HepG2 (cell line): Measurements from ENCODE around the gene ZNF511. TPM values are rescaled to one million over a fixed set of nuclear protein-coding genes. Genes with fewer than 3 reads are reported as not detected.

Experiments
- ATAC-seq: fragments of 200-7000 bp; cut with Tn5 transposase; 3 replicates; pipeline ENCODE4 v1.9.1; 2020; ENCODE audit warnings: mild to moderate bottlenecking, moderate library complexity
- BruUV-seq: library from RNA; stranded (reverse); fragments of 400-500 nt; replicated peaks from 2 replicates; lab custom pipeline; 2021; lab: Mats Ljungman, UMichigan
- CTCF ChIA-PET: fragments of 300-600 bp; formaldehyde crosslinking; extraction: SDS; loops from one replicate; lab custom pipeline; 2021; ENCODE audit warnings: low total read pairs, inconsistent platforms, low intra/inter-chr PET ratio; lab: Yijun Ruan, JAX
- POLR2A ChIA-PET: fragments of 350-600 bp; sonication (Branson Sonifier 250); formaldehyde crosslinking; loops from one replicate; lab custom pipeline; 2020; ENCODE audit warnings: antibody characterized with exemption, inconsistent platforms; lab: Yijun Ruan, JAX
- DNase-seq: peaks from one replicate; pipeline ENCODE4 v3.0.0-alpha.2; 2015; ENCODE audit warnings: low spot score
- FAIRE-seq: peaks from 3 replicates; lab custom pipeline; 2011; peaks lifted over from hg19 to GRCh38; lab: Jason Lieb, UNC
- H2AFZ ChIP-seq: one replicate; pipeline ENCODE4 v1.6.1; 2011; ENCODE audit warnings: low read length, inconsistent platforms
- H3K27ac ChIP-seq: fragments of 300-600 bp; 3 replicates; pipeline ENCODE4 v1.8.0; 2011; ENCODE audit warnings: mixed run types, mild to moderate bottlenecking, mixed read lengths, low read length, inconsistent platforms; ENCODE audit not compliant: insufficient read depth; ENCODE audit errors: extremely low read length
- H3K27me3 ChIP-seq, 2 experiments: fragments of 200-600 bp in 1 of 2; 2 replicates in 1 of 2; 3 replicates in 1 of 2; pipeline versions ENCODE4 v1.6.0 to v1.8.0; 2011; ENCODE audit warnings: low read length in 2 of 2, mild to moderate bottlenecking in 2 of 2, moderate library complexity in 2 of 2, inconsistent platforms in 1 of 2; ENCODE audit not compliant: insufficient read depth in 2 of 2, control insufficient read depth in 1 of 2
- H3K36me3 ChIP-seq, 2 experiments: fragments of 200-600 bp in 1 of 2; replicated peaks in 1 of 2; 2 replicates in 1 of 2; 3 replicates in 1 of 2; pipeline versions ENCODE4 v1.5.1 to v1.8.0; 2011; ENCODE audit warnings: low read length in 2 of 2, inconsistent platforms in 1 of 2; ENCODE audit not compliant: insufficient read depth in 2 of 2, control insufficient read depth in 1 of 2
- H3K4me1 ChIP-seq: 2 replicates; pipeline ENCODE4 v1.5.1; 2012; ENCODE audit warnings: low read length, inconsistent platforms; ENCODE audit not compliant: insufficient read depth
- H3K4me2 ChIP-seq: 2 replicates; pipeline ENCODE4 v1.6.0; 2011; ENCODE audit warnings: low read depth, low read length, inconsistent platforms
- H3K4me3 ChIP-seq, 3 experiments: fragments of 200-600 bp in 1 of 3; sonication (generic), shearing (Covaris generic) in 1 of 3; replicated peaks in 1 of 3; 2 replicates each; pipeline ENCODE4 v1.5.1; 2011 to 2016; ENCODE audit warnings: low read length in 3 of 3, inconsistent platforms in 2 of 3, low read depth in 2 of 3, mild to moderate bottlenecking in 2 of 3, control low read depth in 1 of 3, mixed read lengths in 1 of 3; ENCODE audit not compliant: insufficient read depth in 1 of 3
- H3K79me2 ChIP-seq: one replicate; pipeline ENCODE4 v1.6.1; 2011; ENCODE audit warnings: low read length, inconsistent platforms; ENCODE audit not compliant: insufficient read depth
- H3K9ac ChIP-seq: 2 replicates; pipeline ENCODE4 v1.6.0; 2011; ENCODE audit warnings: mild to moderate bottlenecking, low read depth, low read length, inconsistent platforms; ENCODE audit not compliant: insufficient read depth
- H3K9me3 ChIP-seq: 2 replicates; pipeline ENCODE4 v1.5.1; 2012; ENCODE audit warnings: mild to moderate bottlenecking, low read length
- H4K20me1 ChIP-seq: 2 replicates; pipeline ENCODE4 v1.6.0; 2011; ENCODE audit warnings: inconsistent platforms, mild to moderate bottlenecking, low read length, moderate library complexity; ENCODE audit not compliant: insufficient read depth
- AGO1 ChIP-seq: fragments of 200-400 bp; formaldehyde crosslinking; IDR thresholded peaks from 2 replicates; pipeline ENCODE4 v1.6.1; 2017; ENCODE audit warnings: mild to moderate bottlenecking, low read depth, low read length, moderate library complexity; ENCODE audit not compliant: poor library complexity, severe bottlenecking
- AKAP8 ChIP-seq: sonication (generic); formaldehyde crosslinking; IDR thresholded peaks from 2 replicates; pipeline ENCODE4 v1.5.1; 2020; ENCODE audit warnings: mild to moderate bottlenecking, missing genetic modification reagents
- ATF7-NPFF ChIP-seq: sonication (generic); formaldehyde crosslinking; IDR thresholded peaks from 2 replicates; pipeline ENCODE4 v1.8.1; 2023; ENCODE audit warnings: mild to moderate bottlenecking, low read depth, missing genetic modification reagents, moderate library complexity
- HCFC1 ChIP-seq: fragments of 150-350 bp; IDR thresholded peaks from 2 replicates; pipeline ENCODE4 v1.6.1; 2014; ENCODE audit warnings: low read depth, low read length
- HDAC2 ChIP-seq: sonication (generic); formaldehyde crosslinking; IDR thresholded peaks from 2 replicates; pipeline ENCODE4 v1.4.0; 2020; ENCODE audit warnings: missing genetic modification reagents
- KDM5B ChIP-seq: sonication (generic); formaldehyde crosslinking; IDR thresholded peaks from 2 replicates; pipeline ENCODE4 v1.4.0; 2020; ENCODE audit warnings: missing genetic modification reagents, mild to moderate bottlenecking, borderline replicate concordance
- PRMT3 ChIP-seq: sonication (generic); formaldehyde crosslinking; IDR thresholded peaks from 2 replicates; pipeline ENCODE4 v1.8.1; 2022; ENCODE audit warnings: low read depth, mild to moderate bottlenecking, moderate library complexity, missing genetic modification reagents, borderline replicate concordance
- SRSF1 ChIP-seq: fragments of 200-400 bp; formaldehyde crosslinking; optimal IDR thresholded peaks from 2 replicates; pipeline ENCODE3; 2017; ENCODE audit warnings: mild to moderate bottlenecking, low read depth, low read length, moderate library complexity
- TMF1 ChIP-seq: sonication (generic); formaldehyde crosslinking; IDR thresholded peaks from 2 replicates; pipeline ENCODE4 v1.8.1; 2022; ENCODE audit warnings: low read depth, missing genetic modification reagents
- ZFP1 ChIP-seq: IDR thresholded peaks from 2 replicates; pipeline ENCODE4 v1.6.1; 2016
- ZKSCAN5 ChIP-seq: sonication (generic); formaldehyde crosslinking; IDR thresholded peaks from 2 replicates; pipeline ENCODE4 v1.5.1; 2020; ENCODE audit warnings: mild to moderate bottlenecking, missing genetic modification reagents
- ZMYM4 ChIP-seq: sonication (generic); formaldehyde crosslinking; IDR thresholded peaks from 2 replicates; pipeline ENCODE4 v1.8.1; 2023; ENCODE audit warnings: mild to moderate bottlenecking, missing genetic modification reagents
- ZNF431 ChIP-seq: sonication (generic); formaldehyde crosslinking; IDR thresholded peaks from 2 replicates; pipeline ENCODE4 v1.9.0; 2022; ENCODE audit warnings: missing genetic modification reagents, low read depth, mild to moderate bottlenecking, borderline replicate concordance
- ZNF644 ChIP-seq: IDR thresholded peaks from 2 replicates; pipeline ENCODE4 v1.6.1; 2016; ENCODE audit warnings: low read depth
- WGBS: methylation state at CpG from one replicate; pipeline ENCODE4 v1.1.6; 2017; ENCODE audit warnings: low lambda C conversion rate; 5-methylcytosine and 5-hydroxymethylcytosine counted together
- in situ Hi-C: cut with HindIII; loops from 2 replicates; pipeline ENCODE4 v1.10.0; 2017; ENCODE audit warnings: low pct_unique_long_range_greater_than_20kb; ENCODE audit not compliant: extremely low pct_ligation_motif_present
- intact Hi-C: fragments of 100-400 bp; cut with micrococcal nuclease; formaldehyde crosslinking; loops from one replicate; pipeline ENCODE4 v1.10.0; 2022; ENCODE audit not compliant: unreplicated experiment
- polyA plus RNA-seq, 8 experiments: library from polyadenylated mRNA; depleted of rRNA in 3 of 8; stranded (reverse) in 7 of 8; unstranded in 1 of 8; fragments of >200 nt; fragmentation: Illumina TruSeq in 4 of 8; extraction: Trizol in 4 of 8; gene quantifications; 2 replicates each; pipeline versions ENCODE4 v1.2.1 to v1.2.3, GENCODE V29; 2011 to 2016; ENCODE audit warnings: low read depth in 4 of 8, missing spikeins in 1 of 8, mixed read lengths in 1 of 8; ENCODE audit not compliant: insufficient read depth in 1 of 8
- total RNA-seq, 5 experiments: library from RNA; depleted of rRNA; stranded (reverse); fragments of >200 nt; fragmentation: Illumina TruSeq; extraction: Trizol; gene quantifications; 2 replicates each; pipeline ENCODE4 v1.2.3, GENCODE V29; 2016; ENCODE audit warnings: low read depth in 1 of 5
- TF ChIP-seq, protein P1 (sequence below): sonication (generic); formaldehyde crosslinking; IDR thresholded peaks from 2 replicates; pipeline ENCODE4 v1.8.1; 2022; ENCODE audit warnings: low read depth, mild to moderate bottlenecking, missing genetic modification reagents
- TF ChIP-seq, protein P2 (sequence below): sonication (generic); formaldehyde crosslinking; conservative IDR thresholded peaks from 2 replicates; pipeline ENCODE4 v1.4.0; 2020; ENCODE audit warnings: missing genetic modification reagents
- TF ChIP-seq, protein P3 (sequence below): sonication (generic); IDR thresholded peaks from 2 replicates; pipeline ENCODE4 v1.6.1; 2016; ENCODE audit warnings: low read depth, borderline replicate concordance
- TF ChIP-seq, protein P4 (sequence below): sonication (generic); formaldehyde crosslinking; IDR thresholded peaks from 2 replicates; pipeline ENCODE4 v1.8.0; 2022; ENCODE audit warnings: missing genetic modification reagents, low read depth, mild to moderate bottlenecking, borderline replicate concordance
- TF ChIP-seq, protein P5 (sequence below): IDR thresholded peaks from 2 replicates; pipeline ENCODE4 v1.6.1; 2012; ENCODE audit warnings: inconsistent platforms

The ZNF511 gene
- total and polyA plus RNA-seq, 2 of the 13 experiments (the other 11 are each of a cell fraction or from before 2014, with no cell fraction given), result 35.6 to 66.4 TPM

DNA sequence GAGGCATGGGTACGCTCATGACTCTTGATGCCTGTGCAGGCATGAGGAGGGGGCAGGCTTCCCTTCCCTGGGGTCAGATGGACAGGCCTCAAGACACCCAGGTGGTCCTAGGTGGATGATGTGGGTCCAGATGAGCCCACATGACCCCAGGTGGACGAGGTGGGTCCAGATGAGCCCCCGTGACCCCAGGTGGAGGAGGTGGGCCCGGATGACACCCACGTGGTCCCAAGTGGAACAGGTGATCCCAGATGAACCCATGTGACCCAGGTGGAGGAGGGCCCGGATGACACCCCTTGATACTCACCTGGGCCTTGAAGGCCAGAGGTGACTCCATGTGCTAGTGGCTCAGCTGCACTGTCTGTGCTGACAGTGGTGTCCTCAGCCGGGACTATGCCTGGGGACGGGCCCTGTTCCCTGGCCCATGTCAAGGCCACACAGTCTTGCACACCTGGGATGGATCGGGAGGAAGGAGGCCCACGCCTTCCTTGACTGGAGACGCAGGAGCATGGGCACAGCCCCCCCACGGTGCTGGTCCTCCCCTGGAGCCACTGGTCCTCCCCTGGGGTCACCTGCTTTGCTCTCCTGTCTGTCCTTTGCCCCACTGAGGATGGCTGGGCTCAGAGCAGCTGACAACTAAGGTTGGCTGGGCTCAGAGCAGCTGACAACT lies 41.7 kb downstream of the ZNF511 start (continued):
- TF ChIP-seq AGO1, result peak; percentile 60
- TF ChIP-seq, protein P1, sequence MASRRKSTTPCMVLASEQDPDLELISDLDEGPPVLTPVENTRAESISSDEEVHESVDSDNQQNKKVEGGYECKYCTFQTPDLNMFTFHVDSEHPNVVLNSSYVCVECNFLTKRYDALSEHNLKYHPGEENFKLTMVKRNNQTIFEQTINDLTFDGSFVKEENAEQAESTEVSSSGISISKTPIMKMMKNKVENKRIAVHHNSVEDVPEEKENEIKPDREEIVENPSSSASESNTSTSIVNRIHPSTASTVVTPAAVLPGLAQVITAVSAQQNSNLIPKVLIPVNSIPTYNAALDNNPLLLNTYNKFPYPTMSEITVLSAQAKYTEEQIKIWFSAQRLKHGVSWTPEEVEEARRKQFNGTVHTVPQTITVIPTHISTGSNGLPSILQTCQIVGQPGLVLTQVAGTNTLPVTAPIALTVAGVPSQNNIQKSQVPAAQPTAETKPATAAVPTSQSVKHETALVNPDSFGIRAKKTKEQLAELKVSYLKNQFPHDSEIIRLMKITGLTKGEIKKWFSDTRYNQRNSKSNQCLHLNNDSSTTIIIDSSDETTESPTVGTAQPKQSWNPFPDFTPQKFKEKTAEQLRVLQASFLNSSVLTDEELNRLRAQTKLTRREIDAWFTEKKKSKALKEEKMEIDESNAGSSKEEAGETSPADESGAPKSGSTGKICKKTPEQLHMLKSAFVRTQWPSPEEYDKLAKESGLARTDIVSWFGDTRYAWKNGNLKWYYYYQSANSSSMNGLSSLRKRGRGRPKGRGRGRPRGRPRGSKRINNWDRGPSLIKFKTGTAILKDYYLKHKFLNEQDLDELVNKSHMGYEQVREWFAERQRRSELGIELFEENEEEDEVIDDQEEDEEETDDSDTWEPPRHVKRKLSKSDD (CRISPR knock-in tag), result no peak
- no peak for TF ChIP-seq KDM5B (CRISPR knock-in tag)
- no peak for TF ChIP-seq PRMT3 (CRISPR knock-in tag)

DNA sequence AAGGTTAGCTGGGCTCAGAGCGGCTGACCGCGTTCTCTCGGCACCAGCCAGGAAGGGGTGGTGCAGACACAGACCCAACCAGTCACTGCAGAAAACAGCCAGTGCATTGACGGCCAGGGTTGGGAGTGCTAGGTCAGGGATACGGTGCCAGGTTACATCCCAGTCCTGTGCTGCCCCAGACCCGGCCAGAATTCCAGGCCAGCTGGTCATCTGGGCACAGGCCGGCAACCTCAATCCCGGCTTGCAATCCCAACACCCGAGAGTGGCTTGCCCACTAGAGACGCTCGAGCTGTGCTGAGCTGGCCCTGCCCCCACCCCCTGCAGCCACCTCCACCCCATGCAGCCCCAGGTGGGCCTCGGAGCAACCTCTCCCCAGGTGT lies 42.2 kb downstream of the ZNF511 start:
- Histone ChIP-seq H4K20me1 (peaks cover 13% of the 10 kb centered on the region; the same call in 1 of the 2 replicates), H3K9ac (no peak overlapping the region), H3K9me3 (no peaks in the 10 kb centered on the region), H2AFZ (no peak overlapping the region), H3K36me3 (peaks cover 3 to 12% of the 10 kb centered on the region in 2 experiments; a peak in 3 of 5 replicates), H3K4me2 (no peak overlapping the region), H3K27me3 (no peaks in the 10 kb centered on the region), H3K27ac (no peak overlapping the region), H3K4me3 (no peak overlapping the region), H3K79me2 (no peaks in the 10 kb centered on the region), H3K4me1 (peaks cover 51% of the 10 kb centered on the region)
- intact Hi-C loops (no loop called here), in situ Hi-C loops (no loop called here)
- DNase-seq (no peak), ATAC-seq (no peak; the same call in 2 of the 3 replicates), FAIRE-seq (no peak)
- 60% methylated on average over 2 of the region's 13 CpGs for WGBS
- POLR2A ChIA-PET, result no interaction called here
- no TSS peak for BruUV-seq
- CTCF ChIA-PET, result no interaction called here
- TF ChIP-seq, protein P2, sequence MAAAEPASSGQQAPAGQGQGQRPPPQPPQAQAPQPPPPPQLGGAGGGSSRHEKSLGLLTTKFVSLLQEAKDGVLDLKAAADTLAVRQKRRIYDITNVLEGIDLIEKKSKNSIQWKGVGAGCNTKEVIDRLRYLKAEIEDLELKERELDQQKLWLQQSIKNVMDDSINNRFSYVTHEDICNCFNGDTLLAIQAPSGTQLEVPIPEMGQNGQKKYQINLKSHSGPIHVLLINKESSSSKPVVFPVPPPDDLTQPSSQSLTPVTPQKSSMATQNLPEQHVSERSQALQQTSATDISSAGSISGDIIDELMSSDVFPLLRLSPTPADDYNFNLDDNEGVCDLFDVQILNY (CRISPR knock-in tag), result no peak
- TF ChIP-seq ATF7-NPFF (CRISPR knock-in tag) (no peak), ZNF431 (CRISPR knock-in tag) (no peak), SRSF1 (peak; percentile 25), ZMYM4 (CRISPR knock-in tag) (no peak), ZNF644 (CRISPR knock-in tag) (no peak), HCFC1 (no peak), ZFP1 (CRISPR knock-in tag) (no peak), AKAP8 (0 out of 2 replicates have a peak, but pooled peaks have one; percentile 8), HDAC2 (CRISPR knock-in tag) (no peak), TMF1 (0 out of 2 replicates have a peak, but pooled peaks have one; percentile 31), ZKSCAN5 (no peak)
- TF ChIP-seq, protein P3, sequence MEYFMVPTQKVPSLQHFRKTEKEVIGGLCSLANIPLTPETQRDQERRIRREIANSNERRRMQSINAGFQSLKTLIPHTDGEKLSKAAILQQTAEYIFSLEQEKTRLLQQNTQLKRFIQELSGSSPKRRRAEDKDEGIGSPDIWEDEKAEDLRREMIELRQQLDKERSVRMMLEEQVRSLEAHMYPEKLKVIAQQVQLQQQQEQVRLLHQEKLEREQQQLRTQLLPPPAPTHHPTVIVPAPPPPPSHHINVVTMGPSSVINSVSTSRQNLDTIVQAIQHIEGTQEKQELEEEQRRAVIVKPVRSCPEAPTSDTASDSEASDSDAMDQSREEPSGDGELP, result no peak
- TF ChIP-seq, protein P4, sequence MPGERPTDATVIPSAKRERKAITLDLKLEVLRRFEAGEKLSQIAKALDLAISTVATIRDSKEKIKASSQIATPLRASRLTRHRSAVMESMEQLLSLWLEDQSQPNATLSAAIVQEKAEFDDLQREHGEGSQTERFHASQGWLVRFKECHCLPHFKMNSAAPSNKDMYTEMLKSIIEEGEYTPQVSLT (CRISPR knock-in tag), result no peak
- TF ChIP-seq, protein P5, sequence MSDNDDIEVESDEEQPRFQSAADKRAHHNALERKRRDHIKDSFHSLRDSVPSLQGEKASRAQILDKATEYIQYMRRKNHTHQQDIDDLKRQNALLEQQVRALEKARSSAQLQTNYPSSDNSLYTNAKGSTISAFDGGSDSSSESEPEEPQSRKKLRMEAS, result no peak
